Left lung (tissue), 10 donors: ENCODE measurements around the gene ZNF398. TPM values are rescaled to one million over a fixed set of nuclear protein-coding genes. Genes with fewer than 3 reads are reported as not detected.
A peak's percentile ranks its signal among the peaks of the same experiment; 100 is the strongest.

ENCODE experiments used
- ATAC-seq: fragments of 200-7000 bp; cut with Tn5 transposase; one replicate; pipeline ENCODE4 v1.9.1; 2020; ENCODE audit warnings: moderate library complexity
- DNase-seq, 4 donors: peaks; one replicate each; pipeline ENCODE4 v3.0.0-alpha.2; 2013 to 2020
- H3K27ac ChIP-seq, 2 donors: fragments of 200-600 bp; sonication (generic) in 1 of 2; one replicate each; pipeline versions ENCODE4 v1.5.0 to v1.8.0; 2020 to 2021
- H3K27me3 ChIP-seq, 2 donors: fragments of 200-600 bp; sonication (generic) in 1 of 2; one replicate each; pipeline versions ENCODE4 v1.5.0 to v1.8.0; 2020 to 2021
- H3K36me3 ChIP-seq, 2 donors: fragments of 200-600 bp; sonication (generic) in 1 of 2; one replicate each; pipeline versions ENCODE4 v1.5.0 to v1.8.0; 2020 to 2021
- H3K4me1 ChIP-seq, 2 donors: fragments of 200-600 bp; one replicate each; pipeline ENCODE4 v1.8.0; 2021
- H3K4me3 ChIP-seq, 2 donors: fragments of 200-600 bp; sonication (generic) in 1 of 2; one replicate each; pipeline versions ENCODE4 v1.5.0 to v1.8.0; 2020 to 2021; ENCODE audit warnings: mild to moderate bottlenecking in 1 of 2
- H3K9me3 ChIP-seq, 2 donors: fragments of 200-600 bp; sonication (generic) in 1 of 2; one replicate each; pipeline versions ENCODE4 v1.5.0 to v1.8.0; 2020 to 2021
- intact Hi-C, 2 donors: fragments of 100-400 bp; cut with DNase I; formaldehyde crosslinking; loops; one replicate each; pipeline versions ENCODE4 v1.11.2 to v1.14.2; 2022
- polyA plus RNA-seq, 6 donors: library from polyadenylated mRNA; unstranded; fragments of 120-200 nt; gene quantifications; one replicate each; pipeline ENCODE4 v1.2.1, GENCODE V29; 2013; ENCODE audit not compliant: insufficient read length in 6 of 6
- total RNA-seq, 2 donors: library from RNA; stranded (reverse); fragmentation: NEBNext Ultra II Directional; extraction: Animal tissue kit (Norgen Biotek cat#: 25700); gene quantifications; one replicate each; pipeline ENCODE4 v1.2.1, GENCODE V29; 2021
- TF ChIP-seq, protein P1 (sequence below), 2 donors: fragments of 200-600 bp; sonication (generic) in 1 of 2; IDR thresholded peaks; one replicate each; pipeline versions ENCODE4 v1.5.0 to v1.8.0; 2021; ENCODE audit warnings: antibody characterized with exemption in 2 of 2
- donor health status: DM: no; HTN: yes; CAD: no.
- donor health status: DM: no; HTN: no; CAD: no.

ZNF398 gene
- total and polyA plus RNA-seq, 8 donors = 11.2 to 15.6 (median 13.1) TPM

DNA sequence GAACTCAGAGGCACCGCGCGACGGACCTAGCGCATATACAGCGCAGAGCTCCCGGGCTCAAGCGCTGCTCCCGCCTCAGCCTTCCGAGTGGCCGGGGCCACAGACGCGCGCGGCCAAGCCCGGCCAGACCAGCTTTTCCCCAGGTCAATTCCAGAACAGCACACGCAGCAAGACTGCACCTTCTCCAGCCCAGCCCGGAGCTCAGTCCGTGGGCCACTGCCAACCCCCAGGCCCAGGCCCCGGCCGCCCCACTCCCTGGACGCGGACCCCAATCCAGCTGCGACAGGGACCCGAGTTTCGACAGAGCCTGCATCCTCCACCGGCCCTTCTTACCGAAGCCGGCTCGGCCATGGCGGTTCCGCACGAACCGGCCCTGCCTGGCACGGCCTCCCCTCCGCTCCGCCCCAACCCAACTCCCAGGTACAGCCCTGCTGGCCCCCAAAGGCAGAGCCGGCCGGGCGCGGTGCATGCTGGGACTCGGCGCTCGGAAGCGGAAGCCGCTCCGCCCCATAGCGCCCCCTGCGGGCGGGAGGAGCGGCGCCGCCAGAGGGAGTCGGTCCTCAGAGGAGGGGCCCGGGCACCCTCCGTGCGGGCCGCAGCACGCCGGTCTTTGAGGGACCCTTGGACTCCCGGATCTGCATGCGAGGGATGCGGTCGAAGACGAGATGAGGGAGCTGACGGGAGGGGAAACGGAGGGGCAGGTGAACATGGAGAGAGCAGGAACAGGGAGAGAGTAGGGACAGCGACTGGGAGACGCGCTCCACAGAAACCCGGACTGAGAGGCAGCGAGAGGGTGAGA is 21.2 kb upstream of the ZNF398 start, which contains the start of gene ZNF425:
Gene ZNF425, minus strand, starts transcription at position 462 of the 799 bp plus-strand sequence. Its CDS starts 111 bp downstream, at position 351.
- H3K27ac ChIP-seq = peak within 1 kb of the TSS; percentile 94 to 97
- ATAC-seq = peak; percentile 97
- intact Hi-C loops = no loop called here
- peak within 1 kb of the TSS; percentile 79 to 85 for H3K4me3 ChIP-seq
- peaks cover 3 to 22% of the 10 kb centered on the region in 2 donors for H3K4me1 ChIP-seq
- H3K36me3 ChIP-seq = peaks cover 0 to 16% of the 10 kb centered on the region in 2 donors
- H3K9me3 ChIP-seq = peaks cover 0 to 11% of the 10 kb centered on the region in 2 donors
- DNase-seq = peak; percentile 91 to 100 (median 95)
- H3K27me3 ChIP-seq = no peaks in the 10 kb centered on the region
- TF ChIP-seq, protein P1, sequence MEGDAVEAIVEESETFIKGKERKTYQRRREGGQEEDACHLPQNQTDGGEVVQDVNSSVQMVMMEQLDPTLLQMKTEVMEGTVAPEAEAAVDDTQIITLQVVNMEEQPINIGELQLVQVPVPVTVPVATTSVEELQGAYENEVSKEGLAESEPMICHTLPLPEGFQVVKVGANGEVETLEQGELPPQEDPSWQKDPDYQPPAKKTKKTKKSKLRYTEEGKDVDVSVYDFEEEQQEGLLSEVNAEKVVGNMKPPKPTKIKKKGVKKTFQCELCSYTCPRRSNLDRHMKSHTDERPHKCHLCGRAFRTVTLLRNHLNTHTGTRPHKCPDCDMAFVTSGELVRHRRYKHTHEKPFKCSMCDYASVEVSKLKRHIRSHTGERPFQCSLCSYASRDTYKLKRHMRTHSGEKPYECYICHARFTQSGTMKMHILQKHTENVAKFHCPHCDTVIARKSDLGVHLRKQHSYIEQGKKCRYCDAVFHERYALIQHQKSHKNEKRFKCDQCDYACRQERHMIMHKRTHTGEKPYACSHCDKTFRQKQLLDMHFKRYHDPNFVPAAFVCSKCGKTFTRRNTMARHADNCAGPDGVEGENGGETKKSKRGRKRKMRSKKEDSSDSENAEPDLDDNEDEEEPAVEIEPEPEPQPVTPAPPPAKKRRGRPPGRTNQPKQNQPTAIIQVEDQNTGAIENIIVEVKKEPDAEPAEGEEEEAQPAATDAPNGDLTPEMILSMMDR (IDR thresholded peaks at IDR 0.05) = peak; percentile 94 to 97

DNA sequence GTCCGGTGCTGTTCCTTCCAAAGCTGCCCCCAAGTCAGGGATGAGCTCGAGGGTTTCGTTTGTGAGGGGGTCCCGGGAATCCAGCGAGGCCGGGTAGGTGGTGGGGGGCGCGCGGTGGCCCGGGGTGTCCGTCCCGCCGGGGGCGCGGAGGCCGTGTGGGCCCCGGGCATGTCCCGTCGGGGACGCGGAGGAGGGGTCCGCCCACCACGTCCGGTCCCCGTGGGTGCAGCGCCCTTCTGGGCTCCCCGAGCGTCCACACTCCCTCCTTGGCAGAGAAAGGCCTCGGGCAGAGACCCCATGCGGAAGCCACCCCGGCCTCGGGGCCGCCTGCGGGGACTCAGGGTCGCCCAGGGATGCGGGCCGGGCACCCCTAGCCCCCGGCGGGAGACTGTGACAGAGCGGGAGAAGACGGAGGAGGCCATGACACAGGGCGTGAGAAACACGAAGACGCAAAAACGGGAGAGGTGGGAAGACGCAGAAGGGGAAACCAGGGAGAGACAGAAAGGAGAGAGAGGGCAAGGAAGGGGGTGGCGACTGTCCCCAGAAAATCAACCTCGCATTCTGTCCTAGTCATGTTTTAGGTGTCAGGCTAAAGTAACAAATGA is 20.5 kb upstream of the ZNF398 start:
- Histone ChIP-seq H3K27me3 (no peaks in the 10 kb centered on the region), H3K9me3 (peaks cover 0 to 18% of the 10 kb centered on the region in 2 donors), H3K4me3 (peak overlapping the region; percentile 79 to 85), H3K27ac (peak overlapping the region; percentile 94 to 97), H3K36me3 (peaks cover 0 to 23% of the 10 kb centered on the region in 2 donors), H3K4me1 (peaks cover 3 to 22% of the 10 kb centered on the region in 2 donors)
- peak; percentile 52 to 90 (median 58) for DNase-seq
- TF ChIP-seq, protein P1 (IDR thresholded peaks at IDR 0.05) = no peak
- ATAC-seq = peak; percentile 75
- intact Hi-C loops = no loop called here

DNA sequence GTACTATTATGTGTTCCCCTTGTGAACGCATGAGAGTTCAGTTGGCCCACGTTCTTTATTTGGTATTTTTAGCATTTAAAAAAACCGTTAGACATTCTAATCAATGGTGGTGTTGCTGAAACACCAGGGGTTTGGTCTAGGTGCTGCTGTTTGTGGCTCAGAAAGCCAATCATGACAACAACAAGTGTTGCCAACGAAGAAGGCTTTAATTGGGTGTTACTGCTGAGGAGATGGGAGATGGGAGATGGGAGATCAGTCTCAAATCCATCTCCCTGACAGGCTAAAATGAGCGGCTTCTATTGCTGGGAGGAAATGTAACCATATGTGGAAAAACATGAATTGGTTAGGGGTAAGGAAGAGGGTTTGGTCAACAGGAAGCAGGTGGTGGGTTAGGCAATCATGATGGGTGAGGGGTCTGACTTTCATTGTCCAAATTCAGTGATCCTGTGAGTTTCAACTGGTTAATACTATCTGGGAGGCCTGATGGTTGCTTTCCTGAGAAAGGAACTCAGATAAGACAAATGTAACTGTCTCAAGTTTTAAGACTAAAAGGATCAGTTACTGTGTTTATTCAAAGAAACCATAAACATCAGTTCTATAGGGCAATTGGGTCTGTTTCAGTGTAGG is 16.6 kb upstream of the ZNF398 start:
- H3K27me3 ChIP-seq = no peaks in the 10 kb centered on the region
- TF ChIP-seq, protein P1 (IDR thresholded peaks at IDR 0.05) = no peak
- H3K4me3 ChIP-seq = no peak overlapping the region
- ATAC-seq (no peak), DNase-seq (no peak)
- H3K36me3 ChIP-seq = peaks cover 0 to 31% of the 10 kb centered on the region in 2 donors
- intact Hi-C loops = no loop called here
- no peak overlapping the region for H3K27ac ChIP-seq
- peaks cover 0 to 18% of the 10 kb centered on the region in 2 donors for H3K9me3 ChIP-seq
- peaks cover 0 to 8% of the 10 kb centered on the region in 2 donors for H3K4me1 ChIP-seq

DNA sequence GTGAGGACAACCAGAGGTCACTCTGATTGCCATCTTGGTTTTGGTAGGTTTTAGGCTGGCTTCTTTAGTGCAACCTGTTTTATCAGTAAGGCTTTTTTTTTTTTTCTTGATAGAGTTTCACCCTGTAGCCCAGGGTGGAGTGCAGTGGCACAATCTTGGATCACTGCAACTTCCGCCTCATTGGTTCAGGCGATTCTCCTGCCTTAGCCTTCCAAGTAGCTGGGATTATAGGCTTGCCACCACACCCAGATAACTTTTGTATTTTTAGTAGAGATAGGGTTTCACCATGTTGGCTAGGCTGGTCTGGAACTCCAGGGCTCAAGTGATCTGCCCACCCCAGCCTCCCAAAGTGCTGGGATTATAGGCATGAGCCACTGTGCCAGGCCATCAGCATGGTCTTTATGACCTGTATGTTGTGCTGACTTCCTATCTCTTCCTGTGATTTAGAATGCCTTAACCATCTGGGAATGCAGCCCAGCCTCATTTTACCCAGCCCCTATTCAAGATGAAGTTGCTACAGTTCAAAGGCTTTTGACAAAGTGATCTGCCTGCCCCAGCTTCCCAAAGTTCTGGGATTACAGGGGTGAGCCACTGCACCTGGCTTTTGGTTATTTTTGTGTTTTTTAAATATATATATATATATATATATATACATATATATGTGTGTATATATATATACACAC is 14.1 kb upstream of the ZNF398 start:
- ATAC-seq (no peak), DNase-seq (no peak)
- H3K27ac ChIP-seq = no peak overlapping the region
- peaks cover 0 to 18% of the 10 kb centered on the region in 2 donors for H3K9me3 ChIP-seq
- intact Hi-C loops = no loop called here
- TF ChIP-seq, protein P1 (IDR thresholded peaks at IDR 0.05) = no peak
- no peak overlapping the region for H3K4me3 ChIP-seq
- no peaks in the 10 kb centered on the region for H3K27me3 ChIP-seq
- peaks cover 0 to 2% of the 10 kb centered on the region in 2 donors for H3K4me1 ChIP-seq
- H3K36me3 ChIP-seq = peaks cover 0 to 31% of the 10 kb centered on the region in 2 donors
